T-helper 2 cell (primary cell): Measurements from ENCODE around the gene TRO.

Experiments used
- DNase-seq, 5 experiments: peaks; one replicate each; pipeline versions ENCODE4 v3.0.0 to v3.0.0-alpha.2; 2012 to 2022

The TRO gene

GRCh38 chrX:54977387-54977786 lies 56.8 kb downstream of the TRO start:
- DNase-seq: no peak

GRCh38 chrX:54978448-54978847 lies 57.8 kb downstream of the TRO start:
- no peak for DNase-seq

DNA sequence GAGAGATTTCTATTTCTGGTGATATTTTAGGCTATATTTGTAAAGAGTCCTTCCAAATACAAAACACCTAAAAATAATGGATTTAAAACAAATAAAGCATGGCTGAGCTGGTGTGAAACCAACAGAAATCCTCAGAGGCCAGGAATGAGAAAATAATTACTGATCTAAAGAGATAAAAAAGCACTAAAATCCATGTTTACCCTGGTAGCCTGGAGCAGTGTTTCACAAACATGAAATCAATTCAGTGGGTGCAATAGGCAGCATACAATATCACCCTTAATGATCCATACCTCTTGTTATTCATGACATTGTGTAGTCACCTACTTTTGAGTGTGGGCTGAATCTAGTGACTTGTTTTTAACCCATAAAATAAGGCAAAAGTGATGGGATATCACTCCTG lies 58.8 kb downstream of the TRO start:
- no peak for DNase-seq

DNA sequence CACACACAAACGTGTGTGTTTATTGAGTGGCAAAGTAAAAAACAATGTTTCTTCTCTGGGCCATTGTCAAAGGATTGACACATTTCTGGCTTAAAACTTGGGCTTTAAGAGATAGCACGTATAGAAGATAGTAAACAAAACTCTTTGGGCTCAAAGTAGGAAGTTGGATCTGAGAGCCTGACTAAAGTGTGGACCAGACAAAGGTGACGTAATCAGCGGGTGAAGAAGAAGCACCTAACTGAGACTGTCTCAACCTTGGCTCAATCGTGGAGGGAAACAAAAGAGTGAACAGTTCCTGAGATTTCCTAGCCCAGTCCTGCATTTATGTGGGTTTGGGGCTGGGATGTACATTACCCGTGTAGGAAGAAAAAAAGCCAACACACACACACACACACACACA lies 59.7 kb downstream of the TRO start:
- no peak for DNase-seq
